PC-9 (cell line): ENCODE measurements around the gene MST1R. TPM values are rescaled to one million over a fixed set of nuclear protein-coding genes. Genes with fewer than 3 reads are reported as not detected.

Experiments
- BruUV-seq: library from RNA; stranded (reverse); fragments of 400-500 nt; replicated peaks from 2 replicates; lab custom pipeline; 2021; lab: Mats Ljungman, UMichigan
- CTCF ChIA-PET: fragments of 300-600 bp; sonication (Branson Sonifier 250); formaldehyde crosslinking; loops from one replicate; lab custom pipeline; 2022; ENCODE audit warnings: antibody characterized with exemption; lab: Charles Lee
- POLR2A ChIA-PET: fragments of 300-600 bp; sonication (Branson Sonifier 250); formaldehyde crosslinking; loops from one replicate; lab custom pipeline; 2022; ENCODE audit warnings: antibody characterized with exemption; ENCODE audit not compliant: unreplicated experiment; lab: Charles Lee
- DNase-seq, 2 experiments: peaks; one replicate each; pipeline versions ENCODE4 v3.0.0 to v3.0.0-alpha.2; 2015 to 2022; ENCODE audit warnings: mixed read lengths in 1 of 2
- H2AFZ ChIP-seq: fragments of 200-600 bp; sonication (generic); 2 replicates; pipeline ENCODE4 v1.8.1; 2017; ENCODE audit warnings: antibody characterized with exemption
- H3F3A ChIP-seq: fragments of 200-600 bp; sonication (generic); 2 replicates; pipeline ENCODE4 v1.8.1; 2017; ENCODE audit warnings: antibody characterized with exemption, mild to moderate bottlenecking, low read depth; ENCODE audit not compliant: insufficient read depth
- H3K27ac ChIP-seq: fragments of 200-600 bp; sonication (generic); 2 replicates; pipeline ENCODE4 v1.6.1; 2016; ENCODE audit warnings: mixed run types
- H3K27me3 ChIP-seq: fragments of 200-600 bp; sonication (generic); 2 replicates; pipeline ENCODE4 v1.6.1; 2016; ENCODE audit warnings: low read depth, mixed run types; ENCODE audit not compliant: insufficient read depth
- H3K36me3 ChIP-seq: fragments of 200-600 bp; sonication (generic); 2 replicates; pipeline ENCODE4 v1.6.1; 2016; ENCODE audit warnings: low read depth, mixed run types
- H3K4me1 ChIP-seq: fragments of 200-600 bp; sonication (generic); replicated peaks from 2 replicates; pipeline ENCODE4 v1.6.1; 2016; ENCODE audit warnings: mixed run types; ENCODE audit not compliant: insufficient read depth
- H3K4me2 ChIP-seq: fragments of 200-600 bp; sonication (generic); 2 replicates; pipeline ENCODE4 v1.6.1; 2017; ENCODE audit warnings: mixed run types
- H3K4me3 ChIP-seq: fragments of 200-600 bp; sonication (generic); 2 replicates; pipeline ENCODE4 v1.6.1; 2016; ENCODE audit warnings: mixed run types
- H3K79me2 ChIP-seq: fragments of 200-600 bp; sonication (generic); 2 replicates; pipeline ENCODE4 v1.6.1; 2017; ENCODE audit warnings: low read depth, mixed run types
- H3K9me2 ChIP-seq: fragments of 200-600 bp; sonication (generic); 2 replicates; pipeline ENCODE4 v1.8.1; 2017; ENCODE audit warnings: mild to moderate bottlenecking; ENCODE audit not compliant: insufficient read depth
- H3K9me3 ChIP-seq: fragments of 200-600 bp; sonication (generic); 2 replicates; pipeline ENCODE4 v1.8.1; 2016; ENCODE audit warnings: low read depth; ENCODE audit not compliant: insufficient read depth
- H4K20me1 ChIP-seq: fragments of 200-600 bp; sonication (generic); 2 replicates; pipeline ENCODE4 v1.8.1; 2017; ENCODE audit not compliant: insufficient read depth
- CTCF ChIP-seq: fragments of 200-600 bp; sonication (generic); conservative IDR thresholded peaks from 2 replicates; pipeline ENCODE4 v1.6.1; 2017; ENCODE audit warnings: mixed run types, antibody characterized with exemption, mild to moderate bottlenecking, moderate library complexity
- EZH2 ChIP-seq: fragments of 200-600 bp; sonication (generic); IDR thresholded peaks from 2 replicates; pipeline ENCODE4 v1.8.0; 2017; ENCODE audit warnings: antibody characterized with exemption, low read depth
- intact Hi-C: fragments of 100-400 bp; cut with micrococcal nuclease; formaldehyde crosslinking; loops from one replicate; pipeline ENCODE4 v1.10.0; 2022; ENCODE audit not compliant: unreplicated experiment
- total RNA-seq: library from RNA; stranded (reverse); gene quantifications from 2 replicates; pipeline ENCODE4 v1.2.3, GENCODE V29; 2021

MST1R gene
- total RNA-seq, 1 experiment from 2014 or later: 98.3 TPM

- BruUV-seq: no TSS peak
- Histone ChIP-seq H3K27ac (no peak overlapping the region), H3K4me2 (no peak overlapping the region), H3K36me3 (no peaks in the 10 kb centered on the region), H2AFZ (no peak overlapping the region), H3K9me3 (no peaks in the 10 kb centered on the region), H3F3A (no peaks in the 10 kb centered on the region), H3K9me2 (no peaks in the 10 kb centered on the region), H4K20me1 (no peaks in the 10 kb centered on the region), H3K79me2 (no peaks in the 10 kb centered on the region), H3K4me1 (no peaks in the 10 kb centered on the region), H3K4me3 (no peak overlapping the region), H3K27me3 (no peaks in the 10 kb centered on the region)
- CTCF ChIA-PET: interaction anchor here (0.6 to 0.7 kb wide), 2 partner anchors 22 to 443 kb away, joined by 5 to 9 read pairs; no protein-coding TSS in a partner anchor
- TF ChIP-seq EZH2 (no peak), CTCF (no peak)
- intact Hi-C loops: no loop called here
- POLR2A ChIA-PET: interaction anchor here (0.6 to 0.7 kb wide), 2 partner anchors 25 to 58 kb away, joined by 3 to 5 read pairs; partner anchors contain the start of gene MST1R
- DNase-seq: no peak
Measured at GRCh38 chr3:49878686-49879085, 25.0 kb downstream of the MST1R start.

GRCh38 chr3:49877716-49878115 is 26.0 kb downstream of the MST1R start:
- ChIA-PET CTCF (no interaction called here), POLR2A (interaction anchor here (0.6 kb wide), 1 partner anchor 62 kb away, joined by 3 read pairs; no protein-coding TSS in a partner anchor)
- no peaks in the 10 kb centered on the region for H3F3A ChIP-seq
- no peaks in the 10 kb centered on the region for H3K27me3 ChIP-seq
- intact Hi-C loops: no loop called here
- no peaks in the 10 kb centered on the region for H3K4me1 ChIP-seq
- DNase-seq: no peak
- no peaks in the 10 kb centered on the region for H3K36me3 ChIP-seq
- no peak overlapping the region for H3K4me2 ChIP-seq
- no peaks in the 10 kb centered on the region for H3K79me2 ChIP-seq
- no TSS peak for BruUV-seq
- H3K27ac ChIP-seq: no peak overlapping the region
- H4K20me1 ChIP-seq: no peaks in the 10 kb centered on the region
- TF ChIP-seq EZH2 (no peak), CTCF (no peak)
- H3K4me3 ChIP-seq: no peak overlapping the region
- no peaks in the 10 kb centered on the region for H3K9me3 ChIP-seq
- H2AFZ ChIP-seq: no peak overlapping the region
- no peaks in the 10 kb centered on the region for H3K9me2 ChIP-seq

- no peaks in the 10 kb centered on the region for H3K36me3 ChIP-seq
- H3K9me3 ChIP-seq: no peaks in the 10 kb centered on the region
- no peaks in the 10 kb centered on the region for H3K9me2 ChIP-seq
- no peaks in the 10 kb centered on the region for H3K27me3 ChIP-seq
- no peaks in the 10 kb centered on the region for H3K4me1 ChIP-seq
- no peak overlapping the region for H3K27ac ChIP-seq
- POLR2A ChIA-PET: no interaction called here
- TF ChIP-seq CTCF (no peak), EZH2 (no peak)
- CTCF ChIA-PET: interaction anchor here (0.6 kb wide), 1 partner anchor 23 kb away, joined by 3 read pairs; no protein-coding TSS in a partner anchor
- H3K4me3 ChIP-seq: no peak overlapping the region
- H4K20me1 ChIP-seq: no peaks in the 10 kb centered on the region
- H3K4me2 ChIP-seq: no peak overlapping the region
- no peak overlapping the region for H2AFZ ChIP-seq
- BruUV-seq: no TSS peak
- intact Hi-C loops: no loop called here
- no peak for DNase-seq
- H3F3A ChIP-seq: no peaks in the 10 kb centered on the region
- H3K79me2 ChIP-seq: no peaks in the 10 kb centered on the region
Measured at GRCh38 chr3:49876567-49876966, 27.1 kb downstream of the MST1R start.
